HCT116 (cell line): ENCODE data around the gene DMXL2. TPM values are rescaled to one million over a fixed set of nuclear protein-coding genes. Genes with fewer than 3 reads are reported as not detected.

Experiments used
- ATAC-seq: fragments of 200-7000 bp; cut with Tn5 transposase; 2 replicates; pipeline ENCODE4 v1.9.1; 2020; ENCODE audit warnings: mild to moderate bottlenecking, moderate library complexity
- BruUV-seq: library from RNA; stranded (reverse); fragments of 400-500 nt; replicated peaks from 2 replicates; lab custom pipeline; 2021; lab: Mats Ljungman, UMichigan
- CTCF ChIA-PET: fragments of 300-600 bp; sonication (Branson Sonifier 250); formaldehyde crosslinking; loops from one replicate; lab custom pipeline; 2021; ENCODE audit warnings: antibody characterized with exemption; lab: Charles Lee
- POLR2A ChIA-PET: fragments of 300-600, 350-600 bp; sonication (Branson Sonifier 250); formaldehyde crosslinking; loops from one replicate; lab custom pipeline; 2021; ENCODE audit warnings: antibody characterized with exemption; lab: Charles Lee
- RAD21 ChIA-PET, 2 experiments: fragments of 300-600 bp; sonication (Branson Sonifier 250); formaldehyde crosslinking; loops; one replicate each; lab custom pipeline; 2023; ENCODE audit warnings: low total read pairs in 2 of 2; ENCODE audit not compliant: uncharacterized antibody in 2 of 2, unreplicated experiment in 2 of 2, low non-redundant PET in 1 of 2; lab: Charles Lee
- DNase-seq: peaks from one replicate; pipeline ENCODE4 v3.0.0-alpha.2; 2010; ENCODE audit warnings: low read depth, low spot score
- H2AFZ ChIP-seq: fragments of 200-600 bp; shearing (Covaris generic), sonication (generic); 2 replicates; pipeline ENCODE4 v1.6.1; 2017; ENCODE audit warnings: low read depth, mixed run types, mixed read lengths, antibody characterized with exemption, low read length; ENCODE audit not compliant: poor library complexity, severe bottlenecking
- H3K27ac ChIP-seq: 2 replicates; pipeline ENCODE4 v1.5.1; 2012; ENCODE audit warnings: low read depth, low read length
- H3K27me3 ChIP-seq: fragments of 200-600 bp; sonication (generic); 2 replicates; pipeline ENCODE4 v1.6.1; 2016; ENCODE audit warnings: mixed run types, low read length, mixed read lengths; ENCODE audit not compliant: insufficient read depth
- H3K36me3 ChIP-seq, 2 experiments: fragments of 200-500 bp in 1 of 2; fragments of 200-600 bp in 1 of 2; sonication (Bioruptor generic) in 1 of 2; sonication (generic) in 1 of 2; 2 replicates each; pipeline versions ENCODE4 v1.5.1 to v1.6.1; 2014 to 2016; ENCODE audit warnings: low read length in 2 of 2, inconsistent platforms in 1 of 2, mixed read lengths in 1 of 2, mixed run types in 1 of 2; ENCODE audit not compliant: insufficient read depth in 2 of 2, control insufficient read depth in 1 of 2
- H3K4me1 ChIP-seq, 2 experiments: fragments of 200-600 bp in 1 of 2; sonication (generic) in 1 of 2; 2 replicates each; pipeline versions ENCODE4 v1.5.1 to v1.6.1; 2012 to 2017; ENCODE audit warnings: low read length in 2 of 2, inconsistent platforms in 1 of 2, mild to moderate bottlenecking in 1 of 2, mixed read lengths in 1 of 2, mixed run types in 1 of 2, moderate library complexity in 1 of 2; ENCODE audit not compliant: insufficient read depth in 2 of 2, control insufficient read depth in 1 of 2
- H3K4me2 ChIP-seq: fragments of 200-600 bp; sonication (generic); 2 replicates; pipeline ENCODE4 v1.6.1; 2017; ENCODE audit warnings: mixed run types, low read length, mixed read lengths
- H3K4me3 ChIP-seq, 2 experiments: fragments of 200-600 bp in 1 of 2; sonication (generic) in 1 of 2; replicated peaks in 1 of 2; 2 replicates each; pipeline ENCODE4 v1.5.1; 2011 to 2016; ENCODE audit warnings: low read length in 2 of 2, control low read depth in 1 of 2, low read depth in 1 of 2, mild to moderate bottlenecking in 1 of 2, mixed read lengths in 1 of 2, mixed run types in 1 of 2
- H3K79me2 ChIP-seq: fragments of 200-600 bp; sonication (generic); 2 replicates; pipeline ENCODE4 v1.6.1; 2017; ENCODE audit warnings: mild to moderate bottlenecking, mixed run types, low read length, moderate library complexity, mixed read lengths; ENCODE audit not compliant: insufficient read depth
- H3K9ac ChIP-seq: fragments of 200-600 bp; sonication (generic); 2 replicates; pipeline ENCODE4 v1.6.1; 2016; ENCODE audit warnings: low read length, mixed read lengths
- H3K9me2 ChIP-seq: fragments of 200-600 bp; sonication (generic), shearing (Covaris generic); 2 replicates; pipeline ENCODE4 v1.6.1; 2017; ENCODE audit warnings: mixed run types, mild to moderate bottlenecking, moderate library complexity; ENCODE audit not compliant: insufficient read depth
- H3K9me3 ChIP-seq, 2 experiments: fragments of 200-500 bp in 1 of 2; fragments of 200-600 bp in 1 of 2; sonication (Bioruptor generic) in 1 of 2; sonication (generic) in 1 of 2; 2 replicates each; pipeline ENCODE4 v1.6.1; 2014 to 2017; ENCODE audit warnings: low read length in 2 of 2, mixed read lengths in 2 of 2, inconsistent platforms in 1 of 2, low read depth in 1 of 2, mild to moderate bottlenecking in 1 of 2, mixed run types in 1 of 2, moderate library complexity in 1 of 2; ENCODE audit not compliant: control insufficient read depth in 1 of 2, insufficient read depth in 1 of 2
- H4K20me1 ChIP-seq: fragments of 200-600 bp; sonication (generic), shearing (Covaris generic); 2 replicates; pipeline ENCODE4 v1.6.1; 2017; ENCODE audit warnings: mixed run types, mild to moderate bottlenecking, moderate library complexity; ENCODE audit not compliant: insufficient read depth
- CTCF ChIP-seq, 3 experiments: fragments of 200-600 bp in 1 of 3; sonication (generic) in 1 of 3; IDR thresholded peaks in 2 of 3; conservative IDR thresholded peaks in 1 of 3; 2 replicates each; pipeline ENCODE4 v1.5.1; 2012 to 2017; ENCODE audit warnings: low read depth in 2 of 3, low read length in 2 of 3, antibody characterized with exemption in 1 of 3, borderline replicate concordance in 1 of 3, control low read depth in 1 of 3, mild to moderate bottlenecking in 1 of 3, mixed read lengths in 1 of 3, mixed run types in 1 of 3, moderate library complexity in 1 of 3; ENCODE audit not compliant: insufficient read depth in 1 of 3
- EZH2 ChIP-seq: fragments of 200-600 bp; sonication (generic); IDR thresholded peaks from 2 replicates; pipeline ENCODE4 v1.6.1; 2017; ENCODE audit warnings: antibody characterized with exemption, mixed run types
- EZH2phosphoT487 ChIP-seq: fragments of 200-600 bp; IDR thresholded peaks from 2 replicates; pipeline ENCODE4 v1.6.1; 2018; ENCODE audit warnings: antibody characterized with exemption, borderline replicate concordance
- MAX ChIP-seq: IDR thresholded peaks from 2 replicates; pipeline ENCODE4 v1.6.1; 2012
- SIN3A ChIP-seq: IDR thresholded peaks from 2 replicates; pipeline ENCODE4 v1.6.1; 2012; ENCODE audit warnings: low read depth
- SRF ChIP-seq: IDR thresholded peaks from 2 replicates; pipeline ENCODE4 v1.6.1; 2012; ENCODE audit warnings: low read depth
- ZBTB33 ChIP-seq: IDR thresholded peaks from 2 replicates; pipeline ENCODE4 v1.6.1; 2011; ENCODE audit warnings: mild to moderate bottlenecking, low read length, moderate library complexity; ENCODE audit not compliant: insufficient replicate concordance; ENCODE audit errors: extremely low read depth
- ZNF274 ChIP-seq: fragments of 200-500 bp; sonication (Bioruptor generic); IDR thresholded peaks from 2 replicates; pipeline ENCODE4 v1.6.1; 2014; ENCODE audit warnings: mild to moderate bottlenecking, low read depth, low read length, inconsistent platforms
- intact Hi-C: fragments of 100-400 bp; cut with micrococcal nuclease; formaldehyde crosslinking; loops from 2 replicates; pipeline ENCODE4 v1.10.0; 2022
- total RNA-seq: library from RNA; stranded (reverse); gene quantifications from one replicate; pipeline ENCODE4 v1.2.1, GENCODE V29; 2021; ENCODE audit not compliant: unreplicated experiment

The DMXL2 gene
- total RNA-seq, 1 experiment from 2014 or later: 21.5 TPM

- intact Hi-C loops: no loop called here
- H3K9me3 ChIP-seq: no peaks in the 10 kb centered on the region; a peak in 1 of 4 replicates
- no peaks in the 10 kb centered on the region for H3K79me2 ChIP-seq
- no peaks in the 10 kb centered on the region for H3K27me3 ChIP-seq
- no peak overlapping the region for H2AFZ ChIP-seq
- peaks cover 0 to 5% of the 10 kb centered on the region in 2 experiments; a peak in 1 of 4 replicates for H3K36me3 ChIP-seq
- POLR2A ChIA-PET: no interaction called here
- RAD21 ChIA-PET: no interaction called here
- H3K4me1 ChIP-seq: no peaks in the 10 kb centered on the region
- no peak overlapping the region for H3K9ac ChIP-seq
- BruUV-seq: no TSS peak
- no peak overlapping the region for H3K27ac ChIP-seq
- no peak for DNase-seq
- H3K4me3 ChIP-seq: no peak overlapping the region
- no peak overlapping the region for H3K4me2 ChIP-seq
- ATAC-seq: no peak
- no peaks in the 10 kb centered on the region for H4K20me1 ChIP-seq
- no peak for TF ChIP-seq ZNF274
- no peak for TF ChIP-seq ZBTB33
- TF ChIP-seq SIN3A: no peak
- no peak for TF ChIP-seq EZH2
- TF ChIP-seq MAX: no peak
- TF ChIP-seq CTCF (IDR thresholded peaks at IDR 0.05 in 2 of 3, conservative IDR thresholded peaks at IDR 0.05 in 1 of 3; ENCODE audit: borderline replicate concordance in 1 of 3, insufficient read depth in 1 of 3, low read depth in 2 of 3, low read length in 2 of 3): no peak
- TF ChIP-seq SRF: no peak
- no peak for TF ChIP-seq EZH2phosphoT487
- CTCF ChIA-PET: no interaction called here
- H3K9me2 ChIP-seq: no peaks in the 10 kb centered on the region
Measured at GRCh38 chr15:51491941-51492340, 130.6 kb downstream of the DMXL2 start.
